ENCODE data around the gene USP49. TPM values are rescaled to one million over a fixed set of nuclear protein-coding genes. Genes with fewer than 3 reads are reported as not detected.
"Not testable (repeated sequence)": the region's sequence is repeated elsewhere in the genome, so short reads cannot be mapped to it uniquely, and the experiment has no call there.

The USP49 gene
- total and polyA plus RNA-seq, 12 donors: 0.58 to 2.0 (median 1.7) TPM

GRCh38 chr6:41768545-41769308 is 126.4 kb downstream of the USP49 start:
- H3K9me3 ChIP-seq: no peaks in the 10 kb centered on the region
- no peak overlapping the region for H3K4me3 ChIP-seq
- DNase-seq: no peak
- peaks cover 4 to 30% (median 18%) of the 10 kb centered on the region in 9 donors for H3K4me1 ChIP-seq
- no peaks in the 10 kb centered on the region for H3K27me3 ChIP-seq
- intact Hi-C loops (cut with DNase I): no loop called here
- WGBS, 2 donors: 70 to 75% methylated on average over 10 of the region's 10 CpGs
- no peak for TF ChIP-seq CTCF (IDR thresholded peaks at IDR 0.05)
- ATAC-seq: no peak
- peak overlapping the region in 3 of 10 donors; percentile 48 to 85 (median 78) for H3K27ac ChIP-seq
- H3K36me3 ChIP-seq: peaks cover 0 to 48% (median 14%) of the 10 kb centered on the region in 9 donors

- intact Hi-C loops (cut with DNase I): no loop called here
- DNase-seq: peak in 1 of 2 donors; percentile 85
Measured at GRCh38 chr6:41767112-41767833, 127.9 kb downstream of the USP49 start.

GRCh38 chr6:41766043-41766664 is 129.0 kb downstream of the USP49 start:
- H3K9me3 ChIP-seq; intact Hi-C loops (cut with DNase I); H3K4me3 ChIP-seq; DNase-seq; H3K27me3 ChIP-seq: not testable (repeated sequence)
- ATAC-seq: peak in 1 of 8 donors; percentile 20
- 93 to 94% methylated on average over 4 of the region's 4 CpGs for WGBS, 2 donors
- H3K36me3 ChIP-seq: peaks cover 0 to 23% (median 6%) of the 10 kb centered on the region in 9 donors
- peak overlapping the region in 4 of 10 donors; percentile 67 to 85 (median 76) for H3K27ac ChIP-seq
- peaks cover 4 to 30% (median 18%) of the 10 kb centered on the region in 9 donors for H3K4me1 ChIP-seq

More at GRCh38 chr6:41767112-41767833, 127.9 kb downstream of the USP49 start:
- Histone ChIP-seq H3K4me3 (no peak overlapping the region), H3K27me3 (no peaks in the 10 kb centered on the region), H3K4me1 (peaks cover 4 to 30% (median 18%) of the 10 kb centered on the region in 9 donors), H3K27ac (peak overlapping the region in 9 of 10 donors; percentile 48 to 85 (median 67)), H3K9me3 (no peaks in the 10 kb centered on the region), H3K36me3 (peaks cover 0 to 34% (median 14%) of the 10 kb centered on the region in 9 donors)
- WGBS, 2 donors: 22 to 23% methylated on average over 12 of the region's 12 CpGs
- ATAC-seq: peak; percentile 69 to 94 (median 86)
- no peak for TF ChIP-seq CTCF (IDR thresholded peaks at IDR 0.05)

GRCh38 chr6:41763470-41763869 is 131.7 kb downstream of the USP49 start:
- Histone ChIP-seq H3K4me3 (no peak overlapping the region), H3K4me1 (peaks cover 4 to 23% (median 18%) of the 10 kb centered on the region in 9 donors), H3K9me3 (no peaks in the 10 kb centered on the region), H3K27me3 (no peaks in the 10 kb centered on the region), H3K27ac (no peak overlapping the region), H3K36me3 (no peaks in the 10 kb centered on the region)
- intact Hi-C loops (cut with DNase I): no loop called here
- DNase-seq (no peak), ATAC-seq (no peak)
- 45 to 48% methylated on average over 2 of the region's 2 CpGs for WGBS, 2 donors
- TF ChIP-seq CTCF (IDR thresholded peaks at IDR 0.05): no peak

Measured in heart right ventricle (tissue), 16 donors.